K562 (cell line): Measurements from ENCODE around the gene PCMTD2.

Source experiments
- CTCF ChIP-seq, 3 experiments: IDR thresholded peaks in 2 of 3; conservative IDR thresholded peaks in 1 of 3; 2 replicates each; pipeline ENCODE4 v1.5.1; 2011 to 2012; ENCODE audit warnings: low read length in 3 of 3, mild to moderate bottlenecking in 3 of 3, control low read depth in 2 of 3, improper control_type of control experiment in 1 of 3, inconsistent platforms in 1 of 3, low read depth in 1 of 3, mixed read lengths in 1 of 3, moderate library complexity in 1 of 3; ENCODE audit not compliant: insufficient read depth in 2 of 3
- ESRRA ChIP-seq: fragments of 450-650 bp; IDR thresholded peaks from 2 replicates; pipeline ENCODE4 v1.6.1; 2014; ENCODE audit warnings: low read depth, mild to moderate bottlenecking, moderate library complexity, borderline replicate concordance
- EZH2 ChIP-seq: IDR thresholded peaks from 2 replicates; pipeline ENCODE4 v1.6.1; 2012; ENCODE audit warnings: low read depth, mild to moderate bottlenecking, inconsistent platforms, low read length, borderline replicate concordance
- GATA2 ChIP-seq: sonication (generic); formaldehyde crosslinking; IDR thresholded peaks from 2 replicates; pipeline ENCODE4 v1.4.0; 2020; ENCODE audit warnings: mild to moderate bottlenecking, missing genetic modification reagents
- IRF9 ChIP-seq: fragments of 450-650 bp; IDR thresholded peaks from 2 replicates; pipeline ENCODE4 v1.6.1; 2016; ENCODE audit warnings: missing biosample characterization, missing genetic modification characterization
- LEF1 ChIP-seq: fragments of 450-650 bp; IDR thresholded peaks from 2 replicates; pipeline ENCODE4 v1.6.1; 2016; ENCODE audit warnings: mild to moderate bottlenecking
- SRSF1 ChIP-seq: fragments of 200-400 bp; formaldehyde crosslinking; IDR thresholded peaks from 2 replicates; pipeline ENCODE4 v1.6.1; 2017; ENCODE audit warnings: mild to moderate bottlenecking, low read depth, low read length, moderate library complexity
- TBP ChIP-seq: optimal IDR thresholded peaks from 2 replicates; pipeline ENCODE3; 2011; ENCODE audit warnings: low read depth, low read length, improper control_type of control experiment
- ZBTB26 ChIP-seq: fragments of 450-650 bp; formaldehyde crosslinking; IDR thresholded peaks from 2 replicates; pipeline ENCODE4 v1.4.0; 2022; ENCODE audit warnings: missing genetic modification characterization
- ZNF695 ChIP-seq: fragments of 450-650 bp; formaldehyde crosslinking; IDR thresholded peaks from 2 replicates; pipeline ENCODE4 v1.4.0; 2020; ENCODE audit warnings: mild to moderate bottlenecking, moderate library complexity

- no peak for TF ChIP-seq TBP
- no peak for TF ChIP-seq IRF9 (tag)
- no peak for TF ChIP-seq ESRRA
- no peak for TF ChIP-seq LEF1
- TF ChIP-seq ZNF695 (CRISPR knock-in tag) = no peak
- TF ChIP-seq GATA2 (CRISPR knock-in tag) = no peak
- TF ChIP-seq SRSF1 = no peak
- TF ChIP-seq CTCF (IDR thresholded peaks at IDR 0.05 in 2 of 3, conservative IDR thresholded peaks at IDR 0.05 in 1 of 3; ENCODE audit: insufficient read depth in 2 of 3, low read depth in 1 of 3, low read length in 3 of 3) = no peak
- no peak for TF ChIP-seq ZBTB26 (CRISPR knock-in tag)
- no peak for TF ChIP-seq EZH2
These were observed 22.2 kb downstream of the PCMTD2 start for GRCh38 chr20:64277571-64278316.
